WTC11 (cell line): ENCODE results near the gene FOXL1.

Experiments
- CREB1 ChIP-seq: sonication (generic); formaldehyde crosslinking; IDR thresholded peaks from 2 replicates; pipeline ENCODE4 v1.8.0; 2023; ENCODE audit warnings: mild to moderate bottlenecking, missing genetic modification reagents
- FOXJ3 ChIP-seq: sonication (generic); formaldehyde crosslinking; IDR thresholded peaks from 2 replicates; pipeline ENCODE4 v1.9.0; 2021; ENCODE audit warnings: missing genetic modification reagents, mild to moderate bottlenecking, borderline replicate concordance
- SP1 ChIP-seq: sonication (generic); formaldehyde crosslinking; conservative IDR thresholded peaks from 2 replicates; pipeline ENCODE4 v1.8.1; 2022; ENCODE audit warnings: missing genetic modification reagents
- TF ChIP-seq, protein P1 (sequence below): fragments of 200-600 bp; IDR thresholded peaks from 2 replicates; pipeline ENCODE4 v1.8.0; 2022; ENCODE audit warnings: antibody characterized with exemption
- TF ChIP-seq, protein P2 (sequence below): sonication (generic); formaldehyde crosslinking; IDR thresholded peaks from 2 replicates; pipeline ENCODE4 v1.8.0; 2023; ENCODE audit warnings: missing genetic modification reagents
- TF ChIP-seq, protein P3 (sequence below): fragments of 250-450 bp; sonication (Bioruptor Pico); IDR thresholded peaks from 2 replicates; pipeline ENCODE4 v1.9.0; 2021; ENCODE audit warnings: mild to moderate bottlenecking, borderline replicate concordance
- TF ChIP-seq, protein P4 (sequence below): sonication (generic); formaldehyde crosslinking; conservative IDR thresholded peaks from 2 replicates; pipeline ENCODE4 v1.8.1; 2023; ENCODE audit warnings: mild to moderate bottlenecking, low read depth, missing genetic modification reagents, moderate library complexity
- TF ChIP-seq, protein P5 (sequence below): sonication (generic); formaldehyde crosslinking; IDR thresholded peaks from 2 replicates; pipeline ENCODE4 v1.8.1; 2023; ENCODE audit warnings: mild to moderate bottlenecking, missing genetic modification reagents, moderate library complexity
- TF ChIP-seq, protein P6 (sequence below): sonication (generic); formaldehyde crosslinking; conservative IDR thresholded peaks from 2 replicates; pipeline ENCODE4 v1.8.1; 2022; ENCODE audit warnings: mild to moderate bottlenecking, missing genetic modification reagents

DNA sequence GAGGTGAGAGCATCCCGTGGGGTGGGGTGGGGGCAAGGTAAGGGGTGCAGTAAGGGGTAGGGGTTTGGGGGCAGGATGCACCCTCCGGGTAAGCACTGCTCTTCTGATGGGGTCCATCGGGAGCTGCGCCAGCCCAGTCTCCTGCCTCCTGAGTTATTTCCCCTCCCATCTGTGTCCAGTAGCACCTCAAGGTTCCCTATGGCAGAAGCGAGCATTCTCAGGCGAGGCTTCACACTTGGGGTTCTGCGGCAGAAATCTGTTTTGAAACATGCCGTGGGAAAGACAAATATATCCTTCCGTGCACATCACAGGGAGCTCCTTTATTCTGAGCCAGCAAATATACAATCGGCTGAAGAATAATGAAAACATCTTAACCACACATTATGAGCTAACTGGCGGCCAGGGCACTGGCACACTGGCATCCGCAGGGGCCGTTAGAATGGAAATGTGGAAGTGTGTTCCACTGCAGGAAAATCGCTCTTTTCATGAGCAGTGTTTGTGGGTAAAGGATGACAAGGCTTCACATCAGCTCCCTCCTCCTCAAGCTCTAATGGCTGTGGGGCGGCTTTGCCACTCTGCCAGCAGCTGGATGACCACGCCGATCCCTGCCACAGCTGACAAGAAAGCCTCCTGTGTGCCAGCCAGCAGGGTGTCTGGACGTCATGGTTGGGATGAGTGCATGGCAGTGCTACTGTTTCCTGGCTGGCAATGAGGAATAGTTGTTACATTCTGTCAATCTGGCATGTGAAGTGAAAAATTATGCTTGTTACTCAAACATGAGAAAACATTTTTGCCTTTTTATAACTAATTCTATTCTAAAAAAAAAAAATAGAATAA, 43.4 kb upstream of the FOXL1 start:
- TF ChIP-seq, protein P1, sequence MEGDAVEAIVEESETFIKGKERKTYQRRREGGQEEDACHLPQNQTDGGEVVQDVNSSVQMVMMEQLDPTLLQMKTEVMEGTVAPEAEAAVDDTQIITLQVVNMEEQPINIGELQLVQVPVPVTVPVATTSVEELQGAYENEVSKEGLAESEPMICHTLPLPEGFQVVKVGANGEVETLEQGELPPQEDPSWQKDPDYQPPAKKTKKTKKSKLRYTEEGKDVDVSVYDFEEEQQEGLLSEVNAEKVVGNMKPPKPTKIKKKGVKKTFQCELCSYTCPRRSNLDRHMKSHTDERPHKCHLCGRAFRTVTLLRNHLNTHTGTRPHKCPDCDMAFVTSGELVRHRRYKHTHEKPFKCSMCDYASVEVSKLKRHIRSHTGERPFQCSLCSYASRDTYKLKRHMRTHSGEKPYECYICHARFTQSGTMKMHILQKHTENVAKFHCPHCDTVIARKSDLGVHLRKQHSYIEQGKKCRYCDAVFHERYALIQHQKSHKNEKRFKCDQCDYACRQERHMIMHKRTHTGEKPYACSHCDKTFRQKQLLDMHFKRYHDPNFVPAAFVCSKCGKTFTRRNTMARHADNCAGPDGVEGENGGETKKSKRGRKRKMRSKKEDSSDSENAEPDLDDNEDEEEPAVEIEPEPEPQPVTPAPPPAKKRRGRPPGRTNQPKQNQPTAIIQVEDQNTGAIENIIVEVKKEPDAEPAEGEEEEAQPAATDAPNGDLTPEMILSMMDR: no peak
- TF ChIP-seq, protein P2, sequence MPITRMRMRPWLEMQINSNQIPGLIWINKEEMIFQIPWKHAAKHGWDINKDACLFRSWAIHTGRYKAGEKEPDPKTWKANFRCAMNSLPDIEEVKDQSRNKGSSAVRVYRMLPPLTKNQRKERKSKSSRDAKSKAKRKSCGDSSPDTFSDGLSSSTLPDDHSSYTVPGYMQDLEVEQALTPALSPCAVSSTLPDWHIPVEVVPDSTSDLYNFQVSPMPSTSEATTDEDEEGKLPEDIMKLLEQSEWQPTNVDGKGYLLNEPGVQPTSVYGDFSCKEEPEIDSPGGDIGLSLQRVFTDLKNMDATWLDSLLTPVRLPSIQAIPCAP: no peak
- TF ChIP-seq, protein P3, sequence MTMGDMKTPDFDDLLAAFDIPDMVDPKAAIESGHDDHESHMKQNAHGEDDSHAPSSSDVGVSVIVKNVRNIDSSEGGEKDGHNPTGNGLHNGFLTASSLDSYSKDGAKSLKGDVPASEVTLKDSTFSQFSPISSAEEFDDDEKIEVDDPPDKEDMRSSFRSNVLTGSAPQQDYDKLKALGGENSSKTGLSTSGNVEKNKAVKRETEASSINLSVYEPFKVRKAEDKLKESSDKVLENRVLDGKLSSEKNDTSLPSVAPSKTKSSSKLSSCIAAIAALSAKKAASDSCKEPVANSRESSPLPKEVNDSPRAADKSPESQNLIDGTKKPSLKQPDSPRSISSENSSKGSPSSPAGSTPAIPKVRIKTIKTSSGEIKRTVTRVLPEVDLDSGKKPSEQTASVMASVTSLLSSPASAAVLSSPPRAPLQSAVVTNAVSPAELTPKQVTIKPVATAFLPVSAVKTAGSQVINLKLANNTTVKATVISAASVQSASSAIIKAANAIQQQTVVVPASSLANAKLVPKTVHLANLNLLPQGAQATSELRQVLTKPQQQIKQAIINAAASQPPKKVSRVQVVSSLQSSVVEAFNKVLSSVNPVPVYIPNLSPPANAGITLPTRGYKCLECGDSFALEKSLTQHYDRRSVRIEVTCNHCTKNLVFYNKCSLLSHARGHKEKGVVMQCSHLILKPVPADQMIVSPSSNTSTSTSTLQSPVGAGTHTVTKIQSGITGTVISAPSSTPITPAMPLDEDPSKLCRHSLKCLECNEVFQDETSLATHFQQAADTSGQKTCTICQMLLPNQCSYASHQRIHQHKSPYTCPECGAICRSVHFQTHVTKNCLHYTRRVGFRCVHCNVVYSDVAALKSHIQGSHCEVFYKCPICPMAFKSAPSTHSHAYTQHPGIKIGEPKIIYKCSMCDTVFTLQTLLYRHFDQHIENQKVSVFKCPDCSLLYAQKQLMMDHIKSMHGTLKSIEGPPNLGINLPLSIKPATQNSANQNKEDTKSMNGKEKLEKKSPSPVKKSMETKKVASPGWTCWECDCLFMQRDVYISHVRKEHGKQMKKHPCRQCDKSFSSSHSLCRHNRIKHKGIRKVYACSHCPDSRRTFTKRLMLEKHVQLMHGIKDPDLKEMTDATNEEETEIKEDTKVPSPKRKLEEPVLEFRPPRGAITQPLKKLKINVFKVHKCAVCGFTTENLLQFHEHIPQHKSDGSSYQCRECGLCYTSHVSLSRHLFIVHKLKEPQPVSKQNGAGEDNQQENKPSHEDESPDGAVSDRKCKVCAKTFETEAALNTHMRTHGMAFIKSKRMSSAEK: no peak
- TF ChIP-seq, protein P4, sequence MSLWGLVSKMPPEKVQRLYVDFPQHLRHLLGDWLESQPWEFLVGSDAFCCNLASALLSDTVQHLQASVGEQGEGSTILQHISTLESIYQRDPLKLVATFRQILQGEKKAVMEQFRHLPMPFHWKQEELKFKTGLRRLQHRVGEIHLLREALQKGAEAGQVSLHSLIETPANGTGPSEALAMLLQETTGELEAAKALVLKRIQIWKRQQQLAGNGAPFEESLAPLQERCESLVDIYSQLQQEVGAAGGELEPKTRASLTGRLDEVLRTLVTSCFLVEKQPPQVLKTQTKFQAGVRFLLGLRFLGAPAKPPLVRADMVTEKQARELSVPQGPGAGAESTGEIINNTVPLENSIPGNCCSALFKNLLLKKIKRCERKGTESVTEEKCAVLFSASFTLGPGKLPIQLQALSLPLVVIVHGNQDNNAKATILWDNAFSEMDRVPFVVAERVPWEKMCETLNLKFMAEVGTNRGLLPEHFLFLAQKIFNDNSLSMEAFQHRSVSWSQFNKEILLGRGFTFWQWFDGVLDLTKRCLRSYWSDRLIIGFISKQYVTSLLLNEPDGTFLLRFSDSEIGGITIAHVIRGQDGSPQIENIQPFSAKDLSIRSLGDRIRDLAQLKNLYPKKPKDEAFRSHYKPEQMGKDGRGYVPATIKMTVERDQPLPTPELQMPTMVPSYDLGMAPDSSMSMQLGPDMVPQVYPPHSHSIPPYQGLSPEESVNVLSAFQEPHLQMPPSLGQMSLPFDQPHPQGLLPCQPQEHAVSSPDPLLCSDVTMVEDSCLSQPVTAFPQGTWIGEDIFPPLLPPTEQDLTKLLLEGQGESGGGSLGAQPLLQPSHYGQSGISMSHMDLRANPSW (CRISPR knock-in tag): no peak
- TF ChIP-seq, protein P5, sequence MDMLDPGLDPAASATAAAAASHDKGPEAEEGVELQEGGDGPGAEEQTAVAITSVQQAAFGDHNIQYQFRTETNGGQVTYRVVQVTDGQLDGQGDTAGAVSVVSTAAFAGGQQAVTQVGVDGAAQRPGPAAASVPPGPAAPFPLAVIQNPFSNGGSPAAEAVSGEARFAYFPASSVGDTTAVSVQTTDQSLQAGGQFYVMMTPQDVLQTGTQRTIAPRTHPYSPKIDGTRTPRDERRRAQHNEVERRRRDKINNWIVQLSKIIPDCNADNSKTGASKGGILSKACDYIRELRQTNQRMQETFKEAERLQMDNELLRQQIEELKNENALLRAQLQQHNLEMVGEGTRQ (CRISPR knock-in tag): no peak
- TF ChIP-seq FOXJ3 (no peak), CREB1 (CRISPR knock-in tag) (no peak), SP1 (CRISPR knock-in tag) (no peak)
- TF ChIP-seq, protein P6, sequence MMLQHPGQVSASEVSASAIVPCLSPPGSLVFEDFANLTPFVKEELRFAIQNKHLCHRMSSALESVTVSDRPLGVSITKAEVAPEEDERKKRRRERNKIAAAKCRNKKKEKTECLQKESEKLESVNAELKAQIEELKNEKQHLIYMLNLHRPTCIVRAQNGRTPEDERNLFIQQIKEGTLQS (CRISPR knock-in tag): no peak
